ENCODE measurements around the gene RBBP4. TPM values are rescaled to one million over a fixed set of nuclear protein-coding genes. Genes with fewer than 3 reads are reported as not detected.

RBBP4 gene
- total and polyA plus RNA-seq, 7 experiments from 2014 or later, result 130 to 280 (median 165) TPM

DNA sequence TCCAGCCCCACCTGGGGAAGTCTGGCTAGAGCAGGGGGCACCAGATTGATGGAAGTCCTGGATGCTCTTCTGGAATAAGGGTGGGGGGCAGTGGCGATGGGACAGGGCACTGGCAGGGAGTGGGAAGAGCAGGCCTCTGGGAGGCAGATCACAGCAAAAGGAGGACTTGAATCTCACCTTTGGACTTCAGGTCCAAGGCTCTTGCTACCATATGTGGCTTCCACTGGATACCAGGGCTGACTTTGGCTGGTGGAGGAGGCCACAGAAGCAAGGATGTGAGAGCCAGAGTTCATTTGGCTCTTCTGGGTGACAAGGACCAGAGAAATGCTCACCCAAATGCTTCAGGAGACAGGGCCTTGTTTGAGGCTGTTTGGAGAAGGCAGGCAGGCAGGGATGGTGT is 67.5 kb downstream of the RBBP4 start:
- H3K4me1 ChIP-seq (ENCODE audit: control insufficient read depth in 2 of 2, insufficient read depth in 2 of 2, low read length in 2 of 2), result peaks cover 0 to 5% of the 10 kb centered on the region in 2 donors
- Mint-ChIP-seq H3K4me3 (no peak overlapping the region), H3K4me1 (peaks cover 0 to 15% (median 9%) of the 10 kb centered on the region in 7 donors), H3K36me3 (no peaks in the 10 kb centered on the region), H3K27ac (no peak overlapping the region), H3K27me3 (peaks cover 0 to 15% (median 7%) of the 10 kb centered on the region in 5 donors), H3K9me3 (no peaks in the 10 kb centered on the region)
- ChIA-PET POLR2A (no interaction called here), CTCF (interaction anchor here (0.9 kb wide), 1 partner anchor 54 kb away, joined by 3 read pairs; no protein-coding TSS in a partner anchor)
- H3K27ac ChIP-seq (ENCODE audit: low read depth, low read length), result no peak overlapping the region
- ATAC-seq (no peak), DNase-seq (no peak)
- intact Hi-C loops (cut with micrococcal nuclease), result loop anchor here in 1 of 2 donors (5.0 to 10.0 kb wide), 2 partner anchors 34 to 366 kb away; partner anchors contain the start of gene AZIN2
- no peaks in the 10 kb centered on the region for H3K9me3 ChIP-seq (ENCODE audit: control insufficient read depth in 2 of 3, low read length in 3 of 3)
- no peaks in the 10 kb centered on the region for H3K36me3 ChIP-seq (ENCODE audit: control insufficient read depth in 2 of 3, insufficient read depth in 3 of 3, low read length in 3 of 3)
- no peaks in the 10 kb centered on the region for H3K27me3 ChIP-seq (ENCODE audit: control insufficient read depth in 2 of 2, insufficient read depth in 2 of 2, low read length in 2 of 2)
- no peak overlapping the region for H3K4me3 ChIP-seq (ENCODE audit: low read length)

DNA sequence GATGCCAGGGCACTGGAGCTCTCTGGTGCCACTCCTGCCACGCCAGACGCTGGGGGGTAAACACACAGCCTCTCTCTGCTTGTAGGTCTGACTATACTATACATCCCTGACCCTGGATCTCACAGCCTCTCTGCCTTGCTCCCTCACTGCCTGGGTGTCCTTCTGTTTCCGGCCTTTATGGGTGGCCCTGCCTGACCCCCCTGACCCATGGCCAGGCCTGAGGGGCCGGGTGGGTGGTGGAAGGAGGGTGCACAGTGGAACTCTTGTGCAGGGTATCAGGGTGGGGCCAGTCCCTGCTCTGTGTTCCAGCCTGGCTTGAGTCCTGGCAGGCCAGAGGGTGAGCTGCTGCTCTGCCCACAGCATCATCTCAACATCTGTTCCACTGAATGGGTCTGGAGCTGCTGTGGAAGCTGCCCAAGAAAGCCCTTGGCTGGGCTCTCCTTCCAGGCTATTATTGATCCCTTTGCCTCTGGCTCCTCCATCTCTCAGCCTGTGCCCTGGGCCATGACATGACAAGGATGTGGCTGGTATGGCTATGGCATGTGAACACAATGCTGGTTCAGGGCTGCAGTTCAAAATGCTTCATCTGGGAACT is 68.8 kb downstream of the RBBP4 start:
- intact Hi-C loops (cut with micrococcal nuclease), result loop anchor here in 1 of 2 donors (5.0 to 10.0 kb wide), 2 partner anchors 33 to 365 kb away; partner anchors contain the start of gene AZIN2
- Mint-ChIP-seq H3K27ac (no peak overlapping the region), H3K9me3 (no peaks in the 10 kb centered on the region), H3K27me3 (peaks cover 0 to 15% (median 7%) of the 10 kb centered on the region in 5 donors), H3K4me1 (peaks cover 0 to 15% (median 11%) of the 10 kb centered on the region in 7 donors), H3K4me3 (no peak overlapping the region), H3K36me3 (no peaks in the 10 kb centered on the region)
- Histone ChIP-seq H3K4me1 (ENCODE audit: control insufficient read depth in 2 of 2, insufficient read depth in 2 of 2, low read length in 2 of 2) (peaks cover 0 to 5% of the 10 kb centered on the region in 2 donors), H3K4me3 (ENCODE audit: low read length) (no peak overlapping the region), H3K9me3 (ENCODE audit: control insufficient read depth in 2 of 3, low read length in 3 of 3) (no peaks in the 10 kb centered on the region), H3K36me3 (ENCODE audit: control insufficient read depth in 2 of 3, insufficient read depth in 3 of 3, low read length in 3 of 3) (no peaks in the 10 kb centered on the region), H3K27ac (ENCODE audit: low read depth, low read length) (no peak overlapping the region), H3K27me3 (ENCODE audit: control insufficient read depth in 2 of 2, insufficient read depth in 2 of 2, low read length in 2 of 2) (no peaks in the 10 kb centered on the region)
- ATAC-seq (no peak), DNase-seq (no peak)
- ChIA-PET POLR2A (no interaction called here), CTCF (no interaction called here)

DNA sequence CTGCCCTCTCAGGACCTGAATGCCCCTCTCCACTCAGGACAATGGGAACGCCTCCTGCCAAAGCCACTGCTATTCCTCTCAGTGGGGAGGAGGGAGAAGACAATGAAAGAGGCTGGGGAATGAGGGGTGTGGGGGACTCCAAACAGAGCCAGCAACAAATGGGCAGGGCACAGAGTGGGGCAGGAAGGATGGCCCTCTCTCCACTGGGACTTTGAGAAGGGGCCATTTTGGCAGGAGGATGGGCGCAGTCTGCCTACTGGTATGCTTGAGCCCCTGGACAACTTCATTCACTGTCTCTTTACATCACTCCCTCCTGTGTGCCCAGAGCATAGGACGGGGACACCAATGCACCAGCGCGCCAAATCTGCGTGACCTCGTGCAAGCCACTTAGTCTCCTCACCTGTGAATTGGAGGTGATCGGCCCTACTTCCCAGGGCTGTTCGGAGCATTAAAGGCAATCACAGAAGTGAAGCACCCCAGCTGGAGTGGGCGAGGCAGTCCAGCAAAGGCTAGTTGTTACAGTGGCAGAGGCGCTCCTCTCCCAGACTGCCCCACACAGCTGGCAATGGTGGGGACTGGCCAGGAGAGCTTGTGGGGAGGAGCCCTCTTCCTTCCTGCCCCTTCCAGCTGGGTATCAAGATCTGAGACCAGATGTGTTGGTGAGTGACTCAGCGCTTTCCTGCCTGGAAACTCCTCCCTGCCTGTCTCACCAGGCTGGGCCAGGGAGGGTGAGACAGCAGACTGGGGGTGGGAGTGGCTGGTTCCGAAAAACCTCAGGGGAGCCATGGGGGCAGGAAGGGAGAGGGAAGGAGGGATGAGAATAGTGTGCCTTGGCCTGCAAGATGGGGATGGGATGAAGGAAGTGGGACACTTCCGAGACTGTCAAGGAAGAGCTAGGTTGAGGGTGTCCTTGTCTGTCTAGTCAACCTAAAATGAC is 73.9 kb downstream of the RBBP4 start:
- CTCF ChIA-PET, result interaction anchor here (0.6 kb wide), 1 partner anchor 49 kb away, joined by 4 read pairs; no protein-coding TSS in a partner anchor
- Histone ChIP-seq H3K9me3 (ENCODE audit: control insufficient read depth in 2 of 3, low read length in 3 of 3) (no peaks in the 10 kb centered on the region), H3K36me3 (ENCODE audit: control insufficient read depth in 2 of 3, insufficient read depth in 3 of 3, low read length in 3 of 3) (no peaks in the 10 kb centered on the region), H3K4me3 (ENCODE audit: low read length) (no peak overlapping the region), H3K4me1 (ENCODE audit: control insufficient read depth in 2 of 2, insufficient read depth in 2 of 2, low read length in 2 of 2) (no peaks in the 10 kb centered on the region), H3K27me3 (ENCODE audit: control insufficient read depth in 2 of 2, insufficient read depth in 2 of 2, low read length in 2 of 2) (no peaks in the 10 kb centered on the region), H3K27ac (ENCODE audit: low read depth, low read length) (no peak overlapping the region)
- Mint-ChIP-seq H3K27me3 (peaks cover 0 to 18% (median 7%) of the 10 kb centered on the region in 5 donors), H3K4me1 (peaks cover 0 to 14% (median 6%) of the 10 kb centered on the region in 7 donors), H3K27ac (peak overlapping the region in 2 of 9 donors; percentile 41 to 79), H3K4me3 (peak overlapping the region in 1 of 10 donors; percentile 33), H3K36me3 (peaks cover 0 to 1% (median 0%) of the 10 kb centered on the region in 5 donors), H3K9me3 (peaks cover 0 to 2% (median 0%) of the 10 kb centered on the region in 11 donors)
- intact Hi-C loops (cut with micrococcal nuclease), result no loop called here
- POLR2A ChIA-PET, result no interaction called here
- peak in 1 of 9 donors; percentile 40 for DNase-seq
- peak; percentile 69 for ATAC-seq

DNA sequence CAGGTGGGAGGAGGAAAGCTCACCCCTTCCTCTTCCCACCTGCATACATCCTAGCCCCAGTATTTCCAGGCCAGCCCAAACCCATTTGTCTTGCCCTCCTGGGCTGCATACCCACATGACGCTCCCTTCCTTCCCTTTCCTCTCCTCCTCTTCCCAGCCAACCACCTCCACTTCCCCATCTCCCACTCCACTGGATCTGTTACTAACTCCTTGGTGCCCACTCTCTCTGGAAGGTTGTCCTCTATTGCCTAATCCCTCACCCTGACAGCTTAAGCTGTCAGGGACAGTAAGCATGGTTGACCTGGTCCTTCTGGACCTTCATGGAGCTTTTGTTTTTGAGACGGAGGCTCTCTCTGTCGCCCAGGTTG is 74.6 kb downstream of the RBBP4 start:
- Mint-ChIP-seq H3K27me3 (peaks cover 0 to 19% (median 7%) of the 10 kb centered on the region in 5 donors), H3K36me3 (peaks cover 0 to 1% (median 0%) of the 10 kb centered on the region in 5 donors), H3K9me3 (peaks cover 0 to 2% (median 0%) of the 10 kb centered on the region in 11 donors), H3K27ac (no peak overlapping the region), H3K4me3 (peak overlapping the region in 1 of 10 donors; percentile 33), H3K4me1 (peaks cover 0 to 17% (median 6%) of the 10 kb centered on the region in 7 donors)
- Histone ChIP-seq H3K27ac (ENCODE audit: low read depth, low read length) (no peak overlapping the region), H3K9me3 (ENCODE audit: control insufficient read depth in 2 of 3, low read length in 3 of 3) (no peaks in the 10 kb centered on the region), H3K4me1 (ENCODE audit: control insufficient read depth in 2 of 2, insufficient read depth in 2 of 2, low read length in 2 of 2) (no peaks in the 10 kb centered on the region), H3K27me3 (ENCODE audit: control insufficient read depth in 2 of 2, insufficient read depth in 2 of 2, low read length in 2 of 2) (no peaks in the 10 kb centered on the region), H3K36me3 (ENCODE audit: control insufficient read depth in 2 of 3, insufficient read depth in 3 of 3, low read length in 3 of 3) (no peaks in the 10 kb centered on the region), H3K4me3 (ENCODE audit: low read length) (no peak overlapping the region)
- intact Hi-C loops (cut with micrococcal nuclease), result no loop called here
- no peak for ATAC-seq
- no peak for DNase-seq
- CTCF ChIA-PET, result interaction anchor here (1.1 kb wide), 1 partner anchor 15 kb away, joined by 3 read pairs; no protein-coding TSS in a partner anchor
- POLR2A ChIA-PET, result no interaction called here

DNA sequence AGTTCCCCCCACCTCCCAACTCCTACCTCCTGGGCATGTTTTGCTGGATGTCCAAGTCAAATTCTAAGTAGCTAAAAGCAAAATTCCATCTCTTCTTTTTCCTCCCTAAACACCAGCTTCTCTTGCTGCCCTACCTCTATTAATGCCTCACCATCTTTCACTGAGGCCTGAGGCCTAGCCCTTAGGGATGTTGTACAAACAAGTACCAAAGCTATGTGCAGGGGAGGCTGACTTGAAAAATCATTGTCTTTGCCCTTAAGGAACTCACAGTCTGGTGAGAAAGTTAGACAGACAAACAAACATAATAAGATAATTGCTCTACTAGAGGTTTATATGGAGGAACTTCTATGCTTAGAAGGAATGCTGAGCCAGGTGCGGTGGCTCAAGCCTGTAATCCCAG is 76.9 kb downstream of the RBBP4 start:
- Histone ChIP-seq H3K9me3 (ENCODE audit: control insufficient read depth in 2 of 3, low read length in 3 of 3) (no peaks in the 10 kb centered on the region), H3K36me3 (ENCODE audit: control insufficient read depth in 2 of 3, insufficient read depth in 3 of 3, low read length in 3 of 3) (no peaks in the 10 kb centered on the region), H3K4me1 (ENCODE audit: control insufficient read depth in 2 of 2, insufficient read depth in 2 of 2, low read length in 2 of 2) (peaks cover 0 to 3% of the 10 kb centered on the region in 2 donors), H3K4me3 (ENCODE audit: low read length) (no peak overlapping the region), H3K27ac (ENCODE audit: low read depth, low read length) (no peak overlapping the region), H3K27me3 (ENCODE audit: control insufficient read depth in 2 of 2, insufficient read depth in 2 of 2, low read length in 2 of 2) (no peaks in the 10 kb centered on the region)
- Mint-ChIP-seq H3K36me3 (peaks cover 0 to 1% (median 0%) of the 10 kb centered on the region in 5 donors), H3K4me3 (no peak overlapping the region), H3K27ac (no peak overlapping the region), H3K4me1 (peaks cover 8 to 24% (median 14%) of the 10 kb centered on the region in 7 donors), H3K9me3 (peaks cover 0 to 2% (median 0%) of the 10 kb centered on the region in 11 donors), H3K27me3 (peaks cover 0 to 7% (median 0%) of the 10 kb centered on the region in 5 donors)
- DNase-seq (no peak), ATAC-seq (no peak)
- ChIA-PET POLR2A (no interaction called here), CTCF (interaction anchor here (0.6 to 0.9 kb wide), 4 partner anchors 15 to 109 kb away, joined by 3 to 4 read pairs (median 3); no protein-coding TSS in a partner anchor)
- intact Hi-C loops (cut with micrococcal nuclease), result no loop called here

DNA sequence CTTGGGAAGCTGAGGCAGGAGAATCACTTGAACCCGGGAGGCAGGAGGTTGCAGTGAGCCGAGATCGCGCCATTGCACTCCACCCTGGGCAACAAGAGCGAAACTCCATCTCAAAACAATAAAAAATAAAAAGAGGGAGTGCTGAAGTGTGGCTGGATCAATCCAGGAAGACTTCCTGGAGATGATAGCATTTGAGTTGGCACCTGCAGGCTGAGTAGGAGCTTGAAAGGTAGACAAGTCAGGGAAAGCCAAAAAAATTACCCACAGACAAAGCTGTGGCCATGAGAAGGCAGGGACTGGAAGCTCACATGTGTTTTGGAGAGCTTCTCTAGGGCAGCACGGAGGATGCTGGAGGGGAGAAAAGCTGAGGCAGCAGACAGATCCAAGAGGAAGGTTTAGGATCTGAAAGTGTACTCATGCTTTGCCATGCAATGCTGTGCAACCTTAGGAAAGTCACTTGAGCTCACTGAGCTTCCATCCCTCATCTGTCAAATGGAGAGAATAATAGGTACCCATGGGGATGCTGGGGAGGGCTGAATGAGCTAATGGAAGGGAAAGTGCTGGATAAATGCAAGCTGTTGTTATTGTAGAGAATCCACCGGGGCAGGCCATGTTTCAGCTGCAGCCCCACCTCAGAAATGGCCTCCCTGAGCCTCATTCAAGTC is 77.5 kb downstream of the RBBP4 start:
- ATAC-seq (no peak), DNase-seq (no peak)
- H3K36me3 Mint-ChIP-seq, result peaks cover 0 to 1% (median 0%) of the 10 kb centered on the region in 5 donors
- peak overlapping the region in 1 of 9 donors; percentile 67 for H3K27ac Mint-ChIP-seq
- intact Hi-C loops (cut with micrococcal nuclease), result no loop called here
- peaks cover 0 to 5% (median 0%) of the 10 kb centered on the region in 5 donors for H3K27me3 Mint-ChIP-seq
- no peak overlapping the region for H3K4me3 Mint-ChIP-seq
- Histone ChIP-seq H3K36me3 (ENCODE audit: control insufficient read depth in 2 of 3, insufficient read depth in 3 of 3, low read length in 3 of 3) (no peaks in the 10 kb centered on the region), H3K27ac (ENCODE audit: low read depth, low read length) (no peak overlapping the region), H3K9me3 (ENCODE audit: control insufficient read depth in 2 of 3, low read length in 3 of 3) (no peaks in the 10 kb centered on the region), H3K27me3 (ENCODE audit: control insufficient read depth in 2 of 2, insufficient read depth in 2 of 2, low read length in 2 of 2) (no peaks in the 10 kb centered on the region), H3K4me1 (ENCODE audit: control insufficient read depth in 2 of 2, insufficient read depth in 2 of 2, low read length in 2 of 2) (peaks cover 0 to 3% of the 10 kb centered on the region in 2 donors), H3K4me3 (ENCODE audit: low read length) (no peak overlapping the region)
- CTCF ChIA-PET, result interaction anchor here (0.6 to 0.9 kb wide), 5 partner anchors 11 to 110 kb away, joined by 3 to 4 read pairs (median 3); no protein-coding TSS in a partner anchor
- POLR2A ChIA-PET, result no interaction called here
- peaks cover 0 to 2% (median 0%) of the 10 kb centered on the region in 11 donors for H3K9me3 Mint-ChIP-seq
- peaks cover 8 to 24% (median 14%) of the 10 kb centered on the region in 7 donors for H3K4me1 Mint-ChIP-seq

All from naive thymus-derived CD4-positive, alpha-beta T cell (primary cell).